ENCODE data around the gene CDC73.

GRCh38 chr1:193303849-193304248 lies 182.0 kb downstream of the CDC73 start:
- no peak for TF ChIP-seq CTCF (IDR thresholded peaks at IDR 0.05)
- TF ChIP-seq POLR2AphosphoS5 (IDR thresholded peaks at IDR 0.05; ENCODE audit: low read depth, low read length): no peak
